HG02678 (cell line): ENCODE results near the gene SKAP1.
"Not testable (repeated sequence)": the region's sequence is repeated elsewhere in the genome, so short reads cannot be mapped to it uniquely, and the experiment has no call there.

Experiments used
- ATAC-seq: cut with Tn5 transposase; IDR thresholded peaks from one replicate; pipeline ENCODE4 v1.9.1; 2021; ENCODE audit warnings: mild to moderate bottlenecking, moderate library complexity; ENCODE audit not compliant: unreplicated experiment

SKAP1 gene

GRCh38 chr17:48250059-48250458, 180.0 kb downstream of the SKAP1 start:
- not testable (repeated sequence) for ATAC-seq

- no peak for ATAC-seq
Observed at GRCh38 chr17:48247603-48248002, 182.4 kb downstream of the SKAP1 start.

GRCh38 chr17:48247038-48247437, 183.0 kb downstream of the SKAP1 start:
- no peak for ATAC-seq

DNA sequence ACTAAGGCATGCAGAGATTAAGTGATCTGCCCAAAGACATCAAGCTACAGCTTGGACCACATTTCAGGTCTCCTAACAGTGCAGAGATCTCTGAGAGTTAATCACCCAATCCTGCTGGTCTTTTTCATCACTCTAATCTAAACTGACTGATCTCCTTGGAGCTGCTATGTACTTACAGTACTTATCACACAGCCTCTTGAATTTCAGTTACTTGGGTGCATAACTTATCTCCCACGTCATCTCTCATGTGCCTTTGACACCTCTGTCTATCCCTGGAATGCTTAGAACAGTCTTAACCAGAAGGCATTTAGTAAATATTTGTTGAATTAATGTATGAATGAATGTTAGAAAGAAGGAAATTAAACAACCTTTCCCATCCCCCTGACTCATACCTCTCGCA, 183.4 kb downstream of the SKAP1 start:
- no peak for ATAC-seq

DNA sequence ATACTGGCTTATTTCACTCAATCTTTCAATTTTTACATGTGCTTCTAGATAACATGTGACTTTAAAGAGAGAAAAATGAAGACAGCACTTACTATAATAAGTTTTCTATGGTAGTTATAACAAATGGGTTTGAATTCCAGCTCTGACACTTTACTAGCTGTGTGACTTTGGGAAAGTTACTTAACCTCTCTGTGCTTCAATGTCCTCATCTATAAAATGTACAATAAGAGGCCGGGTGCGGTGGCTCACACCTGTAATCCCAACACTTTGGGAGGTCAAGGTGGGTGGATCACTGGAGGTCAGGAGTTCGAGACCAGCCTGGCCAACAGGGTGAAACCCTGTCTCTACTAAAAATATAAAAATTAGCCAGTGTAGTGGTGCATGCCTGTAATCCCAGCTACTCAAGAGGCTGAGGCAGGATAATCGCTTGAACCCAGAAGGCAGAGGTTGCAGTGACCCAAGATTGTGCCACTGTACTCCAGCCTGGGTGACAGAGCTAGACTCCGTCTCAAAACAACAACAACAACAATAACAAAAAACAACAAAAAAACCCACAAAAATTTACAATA, 184.5 kb downstream of the SKAP1 start:
- ATAC-seq = not testable (repeated sequence)

DNA sequence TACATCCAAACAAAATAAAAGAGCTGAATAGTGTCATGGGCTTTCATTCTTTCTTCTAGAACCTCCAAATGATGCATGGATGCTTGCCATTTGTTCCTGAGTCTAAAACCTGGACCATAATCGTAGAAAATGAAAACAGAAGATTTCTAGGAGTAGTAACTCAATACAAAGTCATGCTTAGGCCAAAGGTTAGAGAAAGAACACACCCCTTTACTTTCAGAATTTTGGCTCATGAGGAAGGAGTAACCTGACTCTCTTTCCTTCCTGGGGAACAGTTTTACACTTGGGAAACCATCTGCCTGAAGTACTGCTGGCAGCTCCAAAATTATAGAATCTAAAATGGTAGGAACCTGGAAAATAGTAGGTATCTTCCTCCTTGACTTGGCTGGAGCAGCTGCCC, 185.2 kb downstream of the SKAP1 start:
- no peak for ATAC-seq

- peak; percentile 46 for ATAC-seq
Observed at GRCh38 chr17:48244121-48244711, 185.8 kb downstream of the SKAP1 start.

GRCh38 chr17:48241770-48242497, 188.1 kb downstream of the SKAP1 start:
- no peak for ATAC-seq

DNA sequence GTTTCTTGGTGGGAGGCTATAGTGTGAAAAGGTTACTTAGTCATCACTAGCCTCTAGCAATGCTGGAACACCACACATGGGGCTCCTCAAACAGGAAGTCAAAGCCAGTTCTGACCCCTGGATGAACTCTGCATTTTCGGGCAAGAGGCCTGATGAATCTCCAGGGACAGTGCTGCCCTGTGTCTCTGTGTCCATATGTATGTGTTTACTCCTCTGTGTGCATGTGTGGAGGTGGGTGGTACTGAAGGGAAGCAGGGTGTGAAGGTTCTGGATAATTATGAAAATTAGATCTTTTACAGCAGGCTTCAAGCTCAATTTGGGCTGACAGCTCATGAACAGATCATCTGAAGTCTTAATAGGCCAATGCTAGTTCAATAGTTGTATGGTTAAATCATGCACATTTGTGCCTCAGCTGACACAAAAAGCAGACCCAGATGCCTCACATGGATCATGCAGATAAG, 188.9 kb downstream of the SKAP1 start:
- peak; percentile 86 for ATAC-seq

DNA sequence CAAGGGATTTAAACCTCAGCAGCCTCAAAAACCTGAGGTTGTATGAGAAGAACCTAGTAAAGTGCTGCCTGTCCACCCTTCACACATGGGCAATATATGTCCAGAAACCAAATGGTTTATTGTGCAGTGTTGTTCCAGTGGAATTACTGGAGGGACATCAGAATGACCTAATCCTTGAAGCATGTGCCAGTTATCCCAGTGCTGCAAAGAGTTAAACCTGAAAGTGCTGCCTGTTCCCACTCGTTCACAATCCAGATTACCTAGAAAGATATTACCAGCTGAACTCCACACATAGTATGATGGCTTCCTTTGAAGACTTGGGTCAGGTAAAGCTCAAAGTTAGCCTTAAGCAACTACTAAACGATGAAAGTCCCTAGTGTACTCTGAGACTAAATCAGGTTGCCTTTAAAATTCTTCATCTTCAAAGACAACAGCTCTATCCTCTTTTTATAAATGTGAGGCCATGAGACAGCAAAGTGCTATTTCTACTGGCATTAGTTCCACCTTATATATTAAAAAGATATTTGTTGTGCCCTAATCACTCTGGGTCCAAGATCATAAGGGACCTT, 189.4 kb downstream of the SKAP1 start:
- ATAC-seq = no peak

DNA sequence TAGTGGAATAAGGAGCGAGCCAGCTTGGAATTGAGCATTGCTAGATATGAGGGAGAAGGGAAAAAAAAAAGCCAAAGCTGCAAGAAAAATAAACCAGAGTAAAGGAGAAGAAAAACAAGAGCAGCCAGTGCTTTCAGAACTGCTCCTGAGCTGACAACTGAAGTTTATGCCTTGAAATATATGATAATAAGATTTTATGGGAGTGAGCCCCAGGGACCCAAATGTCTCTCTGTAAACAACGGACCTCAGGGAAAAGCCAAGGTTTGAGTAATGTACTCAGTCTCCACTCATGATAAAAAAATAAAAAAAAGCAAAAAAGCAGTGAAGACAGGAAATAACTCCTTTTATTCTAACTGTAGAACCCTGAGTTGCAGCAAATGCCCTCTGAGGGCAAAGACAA, 189.9 kb downstream of the SKAP1 start:
- ATAC-seq = no peak

DNA sequence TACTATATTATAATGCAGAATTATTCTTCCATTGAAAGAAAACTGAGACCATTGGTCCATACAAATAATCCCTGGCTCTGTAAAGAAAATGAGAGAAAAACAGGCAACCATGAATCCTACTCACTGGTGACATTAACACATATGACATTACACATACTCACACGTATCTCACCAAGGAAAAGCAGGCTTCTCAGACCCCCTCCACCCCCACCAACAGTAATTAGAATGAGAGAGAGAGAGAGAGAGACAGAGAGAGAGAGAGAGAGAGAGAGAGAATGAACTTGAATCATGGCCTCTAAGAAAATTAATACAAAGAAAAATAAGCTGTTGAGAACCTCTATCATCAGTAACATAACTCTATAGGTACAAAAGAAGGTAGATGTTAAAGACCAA, 190.4 kb downstream of the SKAP1 start:
- ATAC-seq = no peak

DNA sequence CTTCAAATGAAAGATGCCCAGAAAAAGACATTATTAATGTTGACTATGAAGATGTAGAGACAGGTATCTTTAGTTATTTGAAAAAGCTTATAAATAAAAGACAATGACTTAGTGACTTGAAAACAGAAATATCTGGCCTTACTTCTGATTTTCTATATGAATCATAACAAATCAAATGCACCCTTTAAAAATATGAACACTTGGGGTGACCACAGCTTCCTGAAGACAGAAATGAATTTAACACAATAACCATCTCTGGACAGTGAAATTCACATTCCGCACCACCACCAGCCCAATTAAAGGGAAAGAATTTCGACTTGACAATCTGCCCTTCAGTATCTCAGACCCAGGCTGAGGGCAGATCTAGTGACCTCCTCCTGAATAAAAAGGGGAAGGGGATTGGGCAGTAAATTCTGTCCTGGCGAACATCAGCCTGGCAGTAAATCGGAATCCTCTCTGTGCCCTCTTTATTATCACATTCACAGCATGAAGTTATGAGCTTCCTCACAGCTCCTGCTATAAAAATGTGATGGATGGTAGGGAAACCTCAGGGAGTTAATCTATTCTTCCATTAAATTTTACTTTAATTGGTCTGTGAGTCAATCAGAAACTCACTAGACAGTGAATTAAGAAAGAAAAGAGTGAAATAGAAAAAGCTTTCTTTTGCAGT, 190.9 kb downstream of the SKAP1 start:
- no peak for ATAC-seq

DNA sequence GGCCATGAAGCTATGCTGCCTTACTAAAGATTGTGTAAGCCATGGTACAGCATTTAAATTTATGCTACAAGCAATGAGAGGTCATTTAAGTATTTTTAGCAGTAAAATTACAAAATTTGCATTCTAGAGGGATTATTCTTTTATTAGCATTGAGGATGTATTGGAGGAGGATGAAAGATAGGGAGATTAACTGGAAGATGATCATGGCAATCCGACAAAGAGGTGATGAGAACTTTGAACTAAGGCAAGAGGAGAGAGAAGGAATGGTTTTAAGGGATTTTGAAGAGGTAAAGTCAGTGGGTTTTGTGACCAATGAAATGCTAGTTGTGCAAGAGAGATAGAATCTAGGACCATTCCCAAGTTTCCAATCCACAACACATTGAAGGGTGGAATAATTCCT, 192.6 kb downstream of the SKAP1 start:
- no peak for ATAC-seq

- no peak for ATAC-seq
Observed at GRCh38 chr17:48236681-48237134, 193.3 kb downstream of the SKAP1 start.

DNA sequence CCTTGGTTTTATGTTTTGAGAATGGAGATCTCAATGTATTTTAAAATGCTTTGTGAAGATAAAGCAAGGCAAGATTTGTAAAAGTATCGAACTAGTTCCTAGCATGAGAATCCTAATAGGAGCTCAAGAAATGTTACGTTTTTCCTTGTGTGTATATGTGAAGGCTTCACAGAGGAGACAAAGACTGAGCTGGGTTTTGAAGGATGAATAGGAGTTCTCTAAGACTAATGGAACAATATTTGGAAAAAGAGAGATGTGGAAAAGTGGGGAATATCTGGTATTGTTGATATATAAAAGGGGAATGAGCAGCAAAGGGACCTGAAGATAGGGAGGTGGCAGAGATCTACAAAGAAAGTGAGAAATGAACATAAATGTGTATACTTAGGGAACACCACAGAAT, 195.1 kb downstream of the SKAP1 start:
- ATAC-seq = no peak

DNA sequence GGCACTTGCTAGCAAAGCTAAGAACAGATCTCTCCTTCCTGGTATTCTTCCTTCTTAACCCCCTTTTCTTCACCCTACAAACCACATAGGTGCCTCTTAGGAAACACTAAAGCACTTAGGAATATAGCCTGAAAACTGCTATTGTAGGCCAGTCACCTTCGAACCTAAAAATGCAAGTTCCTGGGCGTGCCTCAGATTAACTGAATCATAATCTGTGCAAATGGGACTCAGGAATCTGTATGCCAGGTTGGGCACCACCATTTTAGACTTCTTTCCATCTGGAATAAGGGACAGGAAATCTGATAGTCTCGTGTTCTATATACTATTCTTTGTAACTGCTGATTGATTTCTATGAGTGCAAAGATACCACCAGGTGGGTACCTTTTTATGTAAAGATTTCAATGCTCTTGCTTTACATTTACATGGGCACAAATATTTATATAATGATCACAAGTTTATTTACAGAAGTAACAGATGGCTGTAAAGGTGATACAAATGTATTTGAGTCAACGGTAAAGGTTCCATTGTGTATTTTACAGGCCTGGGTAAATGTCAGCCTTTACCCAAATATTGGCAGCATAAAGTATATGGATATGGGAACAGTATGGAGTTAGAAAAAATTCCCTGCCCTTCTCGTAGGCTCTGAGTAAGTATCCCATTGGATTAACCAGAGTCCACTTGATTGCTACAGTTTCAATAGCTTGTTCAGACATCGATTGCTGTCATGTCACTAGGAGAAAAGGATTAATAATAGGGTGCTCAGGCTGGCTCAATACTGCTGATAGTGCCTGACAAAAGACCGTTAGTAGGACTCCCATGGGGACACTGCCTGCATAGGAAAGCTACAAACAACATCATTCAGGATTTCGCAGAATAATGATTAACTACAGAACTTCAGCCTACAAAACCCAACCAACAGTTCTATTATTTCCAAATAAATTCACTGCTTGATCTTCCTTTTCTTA, 197.7 kb downstream of the SKAP1 start:
- no peak for ATAC-seq

GRCh38 chr17:48229936-48230335, 200.1 kb downstream of the SKAP1 start:
- no peak for ATAC-seq

DNA sequence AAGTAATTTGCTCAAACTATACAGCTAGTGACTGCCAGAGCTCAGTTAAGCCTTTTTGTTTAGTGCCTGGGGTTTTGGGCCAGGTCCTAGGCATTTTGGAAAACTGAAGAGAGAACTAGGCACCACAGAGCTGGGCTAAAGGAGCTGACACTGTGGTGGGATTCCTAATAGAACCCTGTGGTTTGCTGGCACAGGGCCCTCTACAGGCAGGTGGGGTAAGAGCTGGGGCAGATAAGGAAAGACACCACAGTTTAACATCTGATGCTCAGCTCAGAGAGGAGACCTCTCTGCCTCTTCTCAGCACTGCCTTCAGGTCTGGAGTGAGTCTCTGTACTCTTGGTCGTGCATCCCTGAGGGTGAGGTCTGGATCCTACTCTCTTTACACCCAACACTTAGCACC, 201.3 kb downstream of the SKAP1 start:
- no peak for ATAC-seq
